Suppressor macrophage treated with lipopolysaccharide for 4 hours (primary cell): ENCODE data around the gene CAMK2B.

ENCODE experiments used
- DNase-seq: peaks from one replicate; pipeline ENCODE4 v3.0.0-alpha.2; 2020

The CAMK2B gene

DNA sequence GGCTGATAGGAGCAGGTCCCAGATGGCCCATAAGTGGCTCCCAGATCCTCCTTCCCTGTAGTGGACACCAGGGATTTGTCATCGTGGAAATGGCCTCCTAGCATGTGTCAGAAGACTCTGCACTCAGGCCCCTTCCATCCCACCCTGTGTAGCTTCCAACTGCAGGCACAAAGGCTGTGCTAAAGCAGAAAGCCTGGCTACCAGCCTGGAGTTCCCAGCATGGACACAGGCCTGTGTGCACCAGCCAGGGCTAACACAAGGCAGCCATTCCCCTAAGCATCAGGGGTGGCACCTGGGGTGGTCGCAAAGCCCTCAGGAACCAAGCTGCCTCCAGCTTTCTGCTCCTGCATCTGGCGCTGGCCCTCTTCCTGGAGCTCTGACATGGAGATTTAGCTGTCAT is 4.5 kb upstream of the CAMK2B start:
- no peak for DNase-seq

DNA sequence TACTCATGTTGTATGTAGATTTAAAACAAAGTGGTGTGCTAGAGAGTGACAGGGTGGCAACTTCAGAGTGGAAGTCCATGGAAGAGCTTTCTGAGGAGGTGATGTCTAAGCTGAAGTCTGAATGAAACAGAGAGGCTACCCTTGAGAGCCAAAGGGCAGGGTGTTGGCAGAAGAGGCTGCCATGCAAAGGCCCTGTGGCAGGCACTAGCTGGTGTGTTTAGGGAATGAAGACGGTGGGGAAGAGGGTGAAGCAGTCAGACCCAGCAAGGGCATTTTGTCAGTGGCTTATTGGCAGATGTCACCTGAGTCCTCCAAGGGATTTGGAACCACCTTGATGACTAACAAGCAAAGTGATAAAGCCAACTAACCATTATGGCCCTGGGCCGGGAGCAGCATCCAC is 3.7 kb upstream of the CAMK2B start:
- DNase-seq, result no peak

DNA sequence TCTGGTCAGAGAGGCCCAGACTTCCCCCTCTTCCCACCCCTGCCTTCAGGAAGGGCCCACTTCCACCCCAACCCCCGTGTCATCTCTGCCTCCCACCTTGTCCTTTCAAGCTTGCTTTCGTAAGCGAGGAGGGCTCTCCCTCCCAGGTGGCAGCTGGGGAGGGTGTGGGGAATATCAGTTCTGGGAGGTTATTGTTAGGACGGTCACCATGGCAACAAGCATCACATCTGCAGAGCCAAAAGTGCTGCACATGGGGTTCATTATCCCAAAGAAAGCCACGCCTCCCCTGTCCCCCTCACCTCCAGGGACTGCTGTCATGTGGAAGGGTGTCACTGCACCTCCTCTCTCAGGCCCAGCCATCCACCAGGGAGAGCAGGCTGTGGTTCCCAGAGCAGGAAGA is 2.6 kb upstream of the CAMK2B start:
- no peak for DNase-seq

DNA sequence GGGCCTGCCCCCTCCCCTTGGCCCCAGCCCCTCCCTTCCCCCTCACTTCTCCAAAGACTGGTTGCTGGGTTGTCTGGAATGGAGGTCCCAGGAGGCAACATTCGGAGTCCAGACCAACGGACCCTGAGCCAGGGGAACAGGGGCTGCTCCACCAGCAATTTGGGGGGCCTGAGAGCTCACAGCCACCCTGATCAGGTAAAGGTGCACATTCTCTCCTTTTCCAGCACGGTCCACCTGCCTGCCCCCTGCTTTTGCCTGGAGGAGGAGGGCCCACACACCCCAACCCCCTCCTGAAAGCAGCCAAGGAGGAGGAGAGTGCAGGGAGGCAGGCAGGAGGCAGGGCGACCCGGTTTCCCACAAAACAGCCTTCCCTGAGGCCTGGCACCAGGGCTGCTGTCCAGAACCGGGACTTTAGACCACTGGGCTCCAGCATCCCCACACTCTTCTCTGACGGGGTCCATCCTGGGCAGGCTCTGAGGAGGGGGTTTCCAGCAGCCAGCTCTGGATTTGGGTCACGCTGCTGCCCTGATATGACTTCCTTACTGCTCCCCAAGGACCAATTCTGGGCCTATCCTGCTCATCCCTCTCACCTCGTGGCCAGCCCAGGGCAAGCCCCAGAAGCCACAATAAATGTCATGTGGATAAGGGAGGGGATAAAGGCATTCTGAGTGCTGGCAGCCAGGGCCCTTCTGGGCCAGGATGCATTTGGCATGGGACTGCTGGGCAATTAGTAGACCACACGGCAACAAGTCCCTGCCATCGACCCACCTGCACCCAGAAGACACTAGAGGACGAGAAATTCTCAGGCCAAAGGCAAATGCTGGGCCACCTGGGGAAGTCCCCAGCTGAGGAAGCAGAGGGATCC is 1.1 kb upstream of the CAMK2B start:
- no peak for DNase-seq

DNA sequence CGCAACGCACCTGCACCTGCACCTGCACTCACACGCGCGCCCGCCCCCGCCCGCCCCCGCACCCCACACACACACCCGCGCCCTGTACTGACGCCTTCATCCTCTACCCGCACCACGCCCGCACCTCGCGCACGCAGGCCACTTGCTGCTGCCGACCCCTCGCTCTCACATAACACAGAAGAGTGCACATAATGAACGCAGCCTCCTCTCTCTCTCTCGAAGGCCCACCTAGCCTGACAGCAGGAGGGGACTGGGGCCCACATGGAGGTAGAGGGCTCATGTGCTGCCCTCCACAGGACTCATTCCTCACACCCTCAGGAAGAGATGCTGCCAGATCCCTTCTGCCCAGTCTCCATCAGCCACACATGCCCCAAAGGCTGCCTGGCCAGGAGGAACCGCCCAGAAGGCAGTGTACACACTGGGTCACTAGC is 432 bp upstream of the CAMK2B start:
- no peak for DNase-seq

DNA sequence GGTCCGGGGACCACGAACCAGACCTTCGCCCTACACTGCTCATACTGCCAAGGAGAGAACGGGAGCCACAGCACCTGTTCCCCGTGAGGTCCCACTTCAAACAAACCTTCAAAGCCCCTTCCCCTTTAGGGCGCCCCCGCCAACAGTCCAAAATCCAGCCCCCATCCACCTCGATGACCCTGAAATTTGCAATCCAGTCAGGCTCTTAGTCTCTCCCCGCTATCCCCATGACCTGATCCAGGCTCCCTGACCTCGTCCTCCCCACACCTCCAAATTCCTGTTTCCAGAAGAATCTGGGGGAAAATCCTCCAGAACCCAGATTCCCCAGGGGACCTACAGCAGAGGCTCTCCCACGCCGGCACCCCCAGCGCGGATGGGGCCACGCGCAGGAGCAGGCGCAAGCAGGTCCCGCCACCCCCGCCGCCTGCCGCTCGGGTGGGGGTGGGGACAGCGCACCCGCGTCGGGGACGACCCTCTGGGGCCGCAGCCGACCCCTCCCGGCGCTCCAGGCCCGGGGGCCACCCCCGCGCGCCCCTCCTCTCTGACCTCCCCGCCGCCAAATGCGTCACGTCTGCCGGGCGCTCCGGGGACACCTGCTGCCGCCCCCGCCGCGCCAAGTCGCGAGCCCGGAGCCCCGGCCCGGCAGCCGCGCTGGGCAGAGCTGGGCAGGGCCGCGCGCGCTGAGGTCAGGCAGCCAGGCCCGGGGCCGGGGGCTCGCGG is 753 bp downstream of the CAMK2B start:
- no peak for DNase-seq

DNA sequence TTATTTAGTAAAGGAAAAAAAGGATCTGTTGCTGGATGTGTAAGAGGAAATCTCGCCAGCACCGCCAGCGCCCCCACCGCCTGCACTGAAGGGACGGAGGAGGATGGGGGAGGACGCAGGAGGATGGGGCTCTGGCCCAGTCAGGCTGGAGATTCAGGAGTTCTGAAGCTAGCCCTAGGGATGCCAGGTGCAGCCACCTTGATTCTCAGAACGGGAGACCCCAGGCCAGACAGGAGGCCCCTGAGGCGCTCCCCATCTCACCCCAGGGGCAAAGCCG is 1.3 kb downstream of the CAMK2B start:
- no peak for DNase-seq

DNA sequence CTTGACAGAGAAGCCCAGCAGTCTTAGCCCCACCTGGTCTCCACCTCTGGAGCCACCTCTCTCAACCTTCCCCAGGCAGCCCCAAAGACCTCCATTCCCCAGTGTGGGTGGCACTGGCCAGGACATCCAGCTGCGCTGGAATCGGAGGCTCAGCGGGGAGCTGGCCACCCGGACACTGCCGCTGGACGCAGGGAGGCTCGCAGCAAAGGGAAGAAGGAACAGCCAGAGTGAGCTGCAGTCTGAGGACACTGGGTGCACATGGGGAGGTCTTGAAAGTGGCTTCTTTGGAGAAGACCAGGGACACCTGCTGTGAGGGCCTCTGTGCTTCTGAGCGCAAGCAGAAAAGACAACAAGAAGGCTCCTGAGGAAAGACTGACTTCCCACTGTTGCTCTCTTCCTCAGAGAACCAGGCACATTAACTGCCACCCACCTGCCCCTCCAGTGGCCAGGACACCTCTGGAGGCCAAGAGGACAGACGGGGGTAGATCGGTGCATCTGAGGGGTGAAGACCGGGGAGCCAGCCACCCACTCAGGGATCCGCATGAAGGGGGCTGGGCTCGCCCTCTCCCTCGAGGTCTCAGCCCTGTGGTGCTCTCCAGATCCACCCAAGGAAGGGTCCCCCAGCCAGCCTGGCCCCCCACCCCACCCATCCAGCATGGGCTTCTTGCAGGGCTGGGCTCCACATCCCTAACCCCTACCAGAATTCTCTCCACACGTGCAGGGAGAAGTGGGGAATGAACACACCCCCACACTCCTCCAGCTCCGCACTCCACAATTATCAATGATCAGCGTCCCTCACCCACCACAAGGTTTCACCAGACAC is 1.8 kb downstream of the CAMK2B start:
- DNase-seq, result no peak

DNA sequence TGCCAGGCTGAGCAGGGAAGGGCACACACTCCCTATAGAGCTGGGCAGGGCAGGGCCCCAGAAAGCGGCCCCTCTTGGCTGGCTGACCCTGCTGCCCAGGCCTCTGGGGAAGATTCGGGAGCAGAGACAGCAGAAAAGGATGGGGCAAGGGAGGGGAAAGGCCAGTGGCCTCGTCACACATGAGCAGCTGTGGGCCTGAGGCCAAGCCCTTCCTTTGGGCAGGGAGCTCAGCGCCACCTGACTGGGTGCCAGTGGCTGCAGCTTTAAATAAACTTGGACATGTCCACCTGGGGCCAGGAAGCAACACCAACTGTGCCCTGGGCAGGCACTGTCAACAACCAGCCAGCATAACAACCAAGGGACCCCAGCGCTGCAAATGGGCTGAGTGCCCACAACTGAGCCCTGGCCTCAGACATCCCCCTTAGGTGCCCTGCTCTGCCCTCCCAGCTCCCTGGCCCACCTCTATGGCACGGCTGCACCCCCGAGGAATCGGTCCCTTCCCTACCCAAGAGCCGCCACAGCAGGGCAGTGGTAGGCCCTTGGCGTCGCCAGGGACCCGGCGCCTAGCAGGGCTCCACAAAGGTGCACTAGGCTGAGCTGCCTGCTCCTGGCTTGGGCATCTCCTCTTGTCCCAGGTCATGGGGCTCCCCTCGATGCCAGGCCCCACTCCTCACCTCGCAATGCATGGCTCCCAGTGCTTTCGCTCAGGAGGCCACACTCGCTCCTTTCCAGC is 2.6 kb downstream of the CAMK2B start:
- DNase-seq, result no peak

DNA sequence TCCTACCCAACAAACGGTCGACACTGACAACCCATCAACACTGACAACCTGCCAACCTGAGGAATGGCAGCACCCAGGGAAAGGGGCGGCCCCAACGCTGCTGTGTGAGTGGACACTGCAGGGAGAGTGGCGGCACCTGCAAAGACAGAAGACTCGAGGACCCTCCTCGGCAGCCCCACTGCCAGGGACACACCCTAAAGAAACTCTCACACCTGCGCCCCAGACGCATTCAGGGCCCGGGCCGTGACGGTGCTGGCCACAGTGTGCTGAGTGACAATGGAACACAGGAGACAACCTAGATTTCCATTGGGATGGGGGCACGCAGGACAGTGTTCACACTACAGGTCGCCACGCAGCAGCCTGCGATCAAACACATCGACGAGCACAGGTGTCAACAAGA is 3.6 kb downstream of the CAMK2B start:
- DNase-seq, result no peak

DNA sequence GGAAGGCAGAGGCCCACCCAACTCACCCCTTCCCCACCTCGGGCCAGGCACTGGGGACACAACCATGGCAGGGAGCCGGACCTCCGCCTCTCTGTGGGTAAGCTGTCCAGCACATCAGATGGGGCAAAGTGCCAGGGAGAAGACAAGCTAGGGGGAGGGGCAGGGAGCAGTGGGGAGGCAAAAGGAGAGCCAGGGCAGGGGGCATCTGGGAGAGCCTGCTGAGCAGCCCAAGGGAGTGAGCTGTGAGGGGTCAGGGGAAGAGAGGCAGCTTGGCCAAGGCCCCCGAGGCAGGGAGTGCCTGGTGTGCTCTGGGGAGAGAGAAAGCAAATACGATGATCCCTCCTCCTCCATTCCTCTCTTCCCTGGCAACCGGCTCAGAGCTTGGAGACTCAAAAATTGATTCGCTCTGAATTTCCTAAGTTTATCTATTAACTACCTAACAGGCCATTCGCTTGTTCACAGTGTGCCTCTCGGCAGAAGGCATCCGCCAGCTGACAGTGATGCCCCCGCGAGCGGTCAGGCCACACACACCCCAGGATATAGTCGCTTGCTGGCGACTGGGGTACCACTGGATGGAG is 4.5 kb downstream of the CAMK2B start:
- no peak for DNase-seq

DNA sequence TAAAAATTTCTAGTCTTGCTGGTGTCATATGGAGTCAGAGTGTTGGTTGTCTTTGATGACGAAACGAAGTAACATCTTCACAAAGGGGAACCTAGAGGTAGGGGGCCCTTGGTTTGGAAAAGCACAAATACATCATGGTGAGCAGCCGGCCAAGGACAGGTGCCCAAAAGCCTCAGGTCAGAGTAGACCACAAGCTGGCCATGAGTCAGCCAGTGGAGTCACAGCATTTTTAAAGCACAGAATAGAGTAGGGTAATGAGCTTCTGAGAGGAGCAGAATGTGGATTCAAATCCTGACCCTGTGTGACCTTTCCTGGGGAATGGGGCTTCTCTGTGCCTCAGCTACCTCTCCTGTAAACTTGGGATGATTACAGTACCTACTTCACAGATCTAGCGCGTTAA is 5.3 kb downstream of the CAMK2B start:
- no peak for DNase-seq

DNA sequence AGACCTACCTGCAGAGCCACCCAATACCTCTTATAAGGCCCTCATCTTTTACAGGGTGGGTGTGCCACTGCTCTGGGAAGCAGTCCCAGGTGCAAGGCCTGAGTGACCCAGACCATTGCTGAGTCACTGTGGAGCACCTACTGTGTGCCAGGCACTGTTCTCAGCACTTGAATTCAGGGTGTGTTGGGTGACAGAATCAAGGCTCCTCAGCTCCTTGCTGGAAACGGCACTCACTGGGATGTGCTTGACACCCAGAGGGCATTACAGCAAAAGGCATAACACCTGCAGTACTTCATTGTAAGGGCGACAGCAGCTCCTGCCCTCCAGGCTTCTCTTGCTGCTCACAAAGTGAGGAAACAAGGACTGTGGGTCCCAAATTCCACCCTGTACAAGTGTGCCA is 7.1 kb downstream of the CAMK2B start:
- no peak for DNase-seq

DNA sequence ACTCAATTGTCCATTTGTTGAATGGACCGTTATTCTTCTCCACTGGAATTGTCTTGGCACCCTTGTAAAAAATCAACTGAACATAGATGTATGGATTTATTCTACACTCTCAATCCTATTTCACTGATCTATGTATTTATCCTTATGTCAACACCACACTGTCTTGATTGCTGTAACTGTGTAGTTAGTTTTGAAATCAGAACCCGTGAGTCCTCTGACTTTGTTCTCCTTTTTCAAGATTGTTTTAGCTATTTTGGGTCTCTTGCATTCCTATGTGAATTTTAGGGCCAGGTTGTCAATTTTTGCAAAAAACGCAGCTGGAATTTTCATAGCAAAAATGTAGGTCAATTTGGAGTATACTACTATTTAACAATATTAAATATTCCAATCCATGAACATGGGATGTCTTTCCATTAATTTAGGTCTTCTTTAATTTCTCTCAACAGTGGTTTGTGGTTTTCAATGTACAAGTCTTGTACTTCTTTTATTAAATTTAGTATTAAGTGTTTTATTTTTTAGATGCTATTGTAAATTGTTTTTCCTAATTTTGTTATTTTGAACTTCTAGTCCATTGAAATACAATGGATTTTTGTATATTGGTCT is 10.0 kb downstream of the CAMK2B start:
- DNase-seq, result peak; percentile 65

DNA sequence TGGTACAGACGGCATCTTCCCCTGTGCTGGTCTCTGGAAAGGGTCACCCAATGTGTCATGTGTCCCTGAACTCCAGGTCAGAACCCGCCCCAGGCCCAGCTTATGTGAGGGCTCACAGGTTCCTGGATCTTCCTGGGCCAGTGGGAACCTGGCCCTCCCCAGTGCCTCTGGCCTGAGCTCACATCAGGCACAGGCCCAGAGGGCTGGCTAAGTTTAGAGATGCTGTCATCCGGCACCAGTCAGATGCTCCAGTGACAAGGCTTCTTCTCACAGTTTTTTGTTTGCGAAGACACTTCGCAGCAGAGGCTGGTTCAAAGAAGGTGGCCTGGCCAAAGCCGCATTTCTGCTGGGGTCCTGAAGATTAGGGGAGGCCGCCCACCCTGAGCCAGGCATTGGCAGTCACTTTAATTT is 11.8 kb downstream of the CAMK2B start:
- no peak for DNase-seq

DNA sequence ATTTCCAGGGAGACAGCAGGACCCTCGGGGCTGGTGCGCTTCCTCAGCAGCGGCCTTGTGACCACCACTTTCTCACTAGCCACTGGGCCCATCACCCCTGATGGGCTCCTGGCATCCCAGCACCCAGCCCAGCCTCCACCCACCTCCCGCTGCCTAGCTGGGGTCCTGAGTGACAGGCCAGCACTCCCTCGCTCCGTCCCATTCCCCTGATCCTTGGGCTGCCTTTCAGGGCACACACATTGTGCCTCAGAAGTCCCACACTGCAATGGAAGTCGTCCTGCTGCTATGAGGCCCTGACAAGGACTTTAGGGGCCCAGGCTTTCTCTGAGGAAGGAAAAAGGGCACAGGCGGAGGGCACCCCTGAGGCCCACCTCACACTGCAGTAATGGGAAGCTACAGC is 12.4 kb downstream of the CAMK2B start:
- DNase-seq, result no peak

DNA sequence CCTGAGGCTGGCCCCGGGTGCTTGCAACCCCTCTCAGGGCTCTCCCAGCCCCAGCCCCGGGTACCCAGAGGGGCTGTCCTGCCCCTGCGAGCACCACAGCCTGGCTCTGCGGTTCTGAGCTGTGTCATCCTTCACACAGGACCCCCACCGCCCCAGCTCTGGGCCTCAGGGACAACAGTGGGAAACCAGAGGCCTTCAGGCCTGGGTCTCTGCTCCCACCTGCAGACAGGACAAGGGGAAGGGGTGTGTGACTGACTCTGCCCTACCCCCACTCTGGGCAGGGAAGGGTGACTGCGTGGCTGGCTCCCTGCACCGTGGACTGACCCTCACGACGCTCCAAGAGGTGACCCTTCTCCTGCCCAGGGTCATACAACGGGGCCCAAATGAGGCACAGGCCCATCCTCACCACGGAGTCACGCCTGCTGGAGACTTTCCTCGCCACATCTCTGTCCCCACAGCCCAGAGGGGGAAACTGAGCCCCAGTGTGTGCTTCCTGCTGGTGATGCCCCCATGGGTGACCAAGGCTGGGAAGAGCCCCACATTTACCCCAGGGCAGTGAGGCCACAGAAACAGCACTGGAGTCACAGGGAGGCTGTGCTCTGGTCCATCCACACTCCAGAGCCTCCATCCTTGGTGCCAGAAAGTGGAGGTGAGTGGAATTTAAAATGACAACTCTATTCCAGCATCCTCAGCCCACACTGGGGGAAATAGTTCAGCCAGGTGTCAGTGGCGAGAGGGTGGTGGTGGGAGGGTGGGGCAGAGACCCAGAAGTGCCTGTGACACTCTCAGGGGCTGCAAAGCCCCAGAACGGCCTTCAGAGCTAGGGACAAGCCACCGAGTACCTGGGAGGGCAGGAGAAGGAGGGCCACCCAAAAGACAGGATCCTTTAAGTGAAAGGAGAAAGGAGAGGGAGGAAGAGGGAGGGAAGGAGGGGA is 13.6 kb downstream of the CAMK2B start:
- no peak for DNase-seq

DNA sequence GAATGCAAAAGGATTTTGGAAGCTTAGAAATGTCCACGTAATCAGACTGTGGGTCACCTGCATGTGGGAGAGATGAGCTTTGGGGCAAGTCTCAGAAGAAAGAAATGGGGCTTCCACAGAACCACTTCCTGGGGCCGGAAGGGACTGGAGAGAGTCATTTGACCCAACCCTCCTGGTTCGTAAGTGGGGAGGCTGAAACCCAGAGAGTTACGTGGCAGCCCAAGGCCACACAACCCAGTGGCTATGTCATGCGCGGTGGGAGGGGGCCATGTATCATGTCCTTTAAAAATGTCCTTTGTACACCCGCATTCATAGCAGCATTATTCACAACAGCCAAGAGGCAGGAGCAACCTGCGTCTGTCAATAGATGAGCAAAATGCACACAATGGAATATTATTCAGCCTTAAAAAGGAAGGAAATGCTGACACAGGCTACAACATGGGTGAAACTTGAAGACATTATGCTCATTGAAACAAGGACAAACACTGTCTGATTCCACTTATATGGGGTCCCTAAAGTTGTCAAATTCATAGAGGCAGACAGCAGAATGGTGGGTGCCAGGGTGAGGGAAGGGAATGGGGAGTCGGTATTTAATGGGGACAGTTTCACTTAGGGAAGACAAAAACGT is 15.1 kb downstream of the CAMK2B start:
- no peak for DNase-seq

DNA sequence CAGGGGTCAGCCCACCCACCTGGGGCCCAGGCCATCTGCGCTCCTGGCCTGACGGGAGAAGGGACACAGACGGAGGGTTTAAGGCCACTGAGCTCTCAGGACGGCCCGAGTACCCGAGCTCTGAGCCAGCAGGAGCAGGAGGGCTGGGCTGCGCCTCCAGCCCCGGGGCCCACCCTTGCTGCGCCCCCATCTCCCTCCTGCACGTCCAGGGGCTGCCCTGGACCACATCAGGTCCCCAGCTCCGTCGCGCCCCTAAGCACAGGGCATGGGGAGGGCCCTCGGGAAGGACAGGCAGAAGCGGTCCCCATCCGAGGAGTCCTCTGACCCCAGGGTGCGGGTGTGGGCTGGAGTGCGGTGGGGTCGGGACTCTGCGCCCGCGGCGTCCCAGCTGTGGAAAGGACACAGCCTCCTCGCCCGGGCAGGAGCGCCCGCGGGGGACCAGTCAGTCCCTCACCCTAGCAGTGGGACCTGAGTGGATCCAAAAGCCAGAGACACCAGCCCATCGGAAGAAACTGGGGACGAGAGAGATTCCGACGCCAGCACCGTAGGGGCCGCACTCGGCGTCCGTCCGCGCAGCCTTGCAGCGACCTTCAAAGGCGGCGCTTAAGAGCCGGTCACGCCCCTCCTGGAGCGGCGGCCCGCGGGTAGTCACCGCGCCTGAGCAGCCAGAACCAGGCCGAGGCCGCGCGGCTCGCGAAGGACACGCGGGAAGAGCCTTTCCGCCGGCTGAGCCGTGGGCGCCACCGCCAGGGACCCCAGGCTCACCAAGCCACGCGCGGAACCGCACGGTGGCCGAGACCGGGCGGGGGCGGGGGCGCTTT is 15.9 kb downstream of the CAMK2B start:
- peak; percentile 55 for DNase-seq
